VCaP (cell line): Measurements from ENCODE around the gene ROGDI.

Experiments used
- H3K27ac ChIP-seq: fragments of 450-650 bp; 2 replicates; pipeline ENCODE4 v1.5.1; 2017
- TF ChIP-seq, protein P1 (sequence below): fragments of 450-650 bp; conservative IDR thresholded peaks from 2 replicates; pipeline ENCODE4 v1.5.1; 2017; ENCODE audit warnings: mild to moderate bottlenecking, moderate library complexity

ROGDI gene

DNA sequence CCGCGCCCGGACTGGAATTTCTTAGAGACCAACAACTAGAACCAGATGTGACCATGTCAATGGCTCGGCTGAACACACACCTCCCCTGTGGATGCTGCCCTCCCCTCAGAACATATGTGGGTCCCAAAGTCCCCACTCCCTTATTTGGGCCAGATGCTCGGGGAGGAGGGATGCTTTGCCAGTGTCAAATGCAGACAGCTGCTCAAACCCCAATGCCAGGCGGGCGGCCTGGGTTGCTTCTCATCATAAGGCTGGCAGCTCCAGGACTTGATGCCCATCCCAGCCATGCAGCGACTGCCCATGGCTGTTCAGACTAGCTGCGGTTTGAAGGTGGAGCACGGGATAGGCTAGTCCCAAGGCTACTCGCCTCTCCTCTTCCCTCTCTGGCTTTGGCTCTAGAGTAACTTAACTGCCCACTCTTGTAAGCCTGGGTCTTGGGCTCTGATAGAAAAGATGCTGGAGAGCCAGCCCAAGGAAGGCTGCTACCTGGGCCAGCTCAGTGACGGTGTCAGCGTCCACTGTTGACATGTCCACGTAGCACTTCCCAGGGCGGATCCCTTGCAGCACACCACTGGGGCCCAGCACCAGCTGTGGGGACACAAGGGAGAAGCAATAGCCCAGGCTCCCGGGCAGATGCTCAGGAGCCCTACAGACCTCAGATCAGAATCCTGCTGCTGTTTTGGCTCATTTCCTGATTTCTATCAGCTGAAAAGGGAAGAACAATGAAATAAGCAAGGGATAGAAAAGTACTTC, 11.0 kb upstream of the ROGDI start:
- no peak overlapping the region for H3K27ac ChIP-seq
- TF ChIP-seq, protein P1, sequence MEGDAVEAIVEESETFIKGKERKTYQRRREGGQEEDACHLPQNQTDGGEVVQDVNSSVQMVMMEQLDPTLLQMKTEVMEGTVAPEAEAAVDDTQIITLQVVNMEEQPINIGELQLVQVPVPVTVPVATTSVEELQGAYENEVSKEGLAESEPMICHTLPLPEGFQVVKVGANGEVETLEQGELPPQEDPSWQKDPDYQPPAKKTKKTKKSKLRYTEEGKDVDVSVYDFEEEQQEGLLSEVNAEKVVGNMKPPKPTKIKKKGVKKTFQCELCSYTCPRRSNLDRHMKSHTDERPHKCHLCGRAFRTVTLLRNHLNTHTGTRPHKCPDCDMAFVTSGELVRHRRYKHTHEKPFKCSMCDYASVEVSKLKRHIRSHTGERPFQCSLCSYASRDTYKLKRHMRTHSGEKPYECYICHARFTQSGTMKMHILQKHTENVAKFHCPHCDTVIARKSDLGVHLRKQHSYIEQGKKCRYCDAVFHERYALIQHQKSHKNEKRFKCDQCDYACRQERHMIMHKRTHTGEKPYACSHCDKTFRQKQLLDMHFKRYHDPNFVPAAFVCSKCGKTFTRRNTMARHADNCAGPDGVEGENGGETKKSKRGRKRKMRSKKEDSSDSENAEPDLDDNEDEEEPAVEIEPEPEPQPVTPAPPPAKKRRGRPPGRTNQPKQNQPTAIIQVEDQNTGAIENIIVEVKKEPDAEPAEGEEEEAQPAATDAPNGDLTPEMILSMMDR = no peak

DNA sequence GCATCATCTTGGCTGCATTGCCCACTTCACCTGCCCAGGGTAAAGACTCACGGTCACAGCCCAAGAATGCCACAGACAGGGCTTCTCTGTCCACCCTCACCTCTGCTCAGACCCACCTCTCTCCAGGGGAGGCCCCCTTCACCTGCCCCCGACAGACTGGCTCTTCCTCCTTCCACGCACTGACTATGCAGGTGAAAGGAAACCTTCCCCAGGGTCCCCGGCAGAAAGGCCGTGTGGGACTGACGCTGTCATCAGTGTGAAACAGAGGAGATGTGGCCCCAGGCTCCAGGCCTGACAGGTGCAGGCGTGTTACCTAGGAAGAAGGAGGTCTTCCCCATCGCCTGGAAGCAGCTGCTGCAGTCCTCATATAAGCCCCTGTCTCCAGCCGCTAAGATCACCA, 9.3 kb upstream of the ROGDI start:
- TF ChIP-seq, protein P1 = no peak
- H3K27ac ChIP-seq = no peak overlapping the region

DNA sequence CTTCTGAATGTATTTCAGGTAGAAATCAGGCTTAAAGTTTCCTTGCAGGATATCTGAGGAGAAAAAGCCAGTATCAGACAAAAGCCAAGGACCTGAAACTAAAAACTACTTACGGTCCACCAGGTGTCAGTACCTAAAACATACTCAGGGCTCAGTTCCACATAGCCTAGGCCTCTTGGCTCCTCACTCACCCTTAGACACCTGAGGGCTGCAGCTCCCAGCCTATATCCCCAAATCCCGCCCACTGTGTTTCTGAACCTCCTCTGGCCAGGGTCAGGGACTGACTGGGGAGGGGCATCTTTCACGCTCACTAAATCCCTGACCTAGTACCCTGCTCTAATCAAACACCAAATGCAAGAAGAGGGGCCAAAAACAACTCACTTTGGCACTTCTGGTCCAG, 8.8 kb upstream of the ROGDI start:
- TF ChIP-seq, protein P1 = no peak
- no peak overlapping the region for H3K27ac ChIP-seq

DNA sequence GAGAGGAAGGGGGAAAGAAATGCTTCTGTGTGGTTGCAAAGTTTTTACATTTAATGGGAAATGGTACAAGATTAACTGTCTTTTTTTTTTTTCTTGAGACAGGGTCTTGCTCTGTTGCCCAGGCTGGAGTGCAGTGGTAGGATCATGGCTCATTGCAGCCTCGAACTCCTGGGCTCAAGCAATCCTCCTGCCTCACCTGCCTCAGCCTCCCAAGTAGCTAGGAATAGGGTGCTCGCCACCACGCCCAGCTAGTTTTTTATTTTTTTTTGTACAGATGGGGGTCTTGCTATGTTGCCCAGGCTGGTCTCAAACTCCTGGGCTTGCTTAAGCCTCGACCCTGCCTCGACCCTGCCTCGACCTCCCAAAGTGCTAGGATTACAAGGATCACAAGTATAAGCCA, 3.8 kb upstream of the ROGDI start:
- TF ChIP-seq, protein P1 = no peak
- no peak overlapping the region for H3K27ac ChIP-seq

DNA sequence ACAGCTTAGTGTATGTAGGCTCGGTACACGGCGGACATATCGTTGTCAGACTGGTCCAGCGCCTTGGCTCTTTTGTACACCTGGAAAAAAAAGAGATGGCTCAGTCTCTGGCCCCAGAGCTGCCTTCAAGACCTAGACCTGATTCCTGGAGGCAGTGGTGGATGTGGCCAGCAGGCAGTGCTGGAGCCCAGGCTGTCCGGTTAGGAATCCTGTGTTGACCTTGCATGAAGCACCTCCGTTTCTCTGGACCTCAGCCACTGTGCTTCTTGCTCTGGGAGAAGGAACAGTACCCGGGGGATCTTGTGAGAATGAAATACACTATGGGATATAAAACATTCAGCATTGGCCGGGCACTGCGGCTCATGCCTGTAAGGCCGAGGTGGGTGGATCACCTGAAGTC, 2.8 kb upstream of the ROGDI start:
- TF ChIP-seq, protein P1 = no peak
- no peak overlapping the region for H3K27ac ChIP-seq

DNA sequence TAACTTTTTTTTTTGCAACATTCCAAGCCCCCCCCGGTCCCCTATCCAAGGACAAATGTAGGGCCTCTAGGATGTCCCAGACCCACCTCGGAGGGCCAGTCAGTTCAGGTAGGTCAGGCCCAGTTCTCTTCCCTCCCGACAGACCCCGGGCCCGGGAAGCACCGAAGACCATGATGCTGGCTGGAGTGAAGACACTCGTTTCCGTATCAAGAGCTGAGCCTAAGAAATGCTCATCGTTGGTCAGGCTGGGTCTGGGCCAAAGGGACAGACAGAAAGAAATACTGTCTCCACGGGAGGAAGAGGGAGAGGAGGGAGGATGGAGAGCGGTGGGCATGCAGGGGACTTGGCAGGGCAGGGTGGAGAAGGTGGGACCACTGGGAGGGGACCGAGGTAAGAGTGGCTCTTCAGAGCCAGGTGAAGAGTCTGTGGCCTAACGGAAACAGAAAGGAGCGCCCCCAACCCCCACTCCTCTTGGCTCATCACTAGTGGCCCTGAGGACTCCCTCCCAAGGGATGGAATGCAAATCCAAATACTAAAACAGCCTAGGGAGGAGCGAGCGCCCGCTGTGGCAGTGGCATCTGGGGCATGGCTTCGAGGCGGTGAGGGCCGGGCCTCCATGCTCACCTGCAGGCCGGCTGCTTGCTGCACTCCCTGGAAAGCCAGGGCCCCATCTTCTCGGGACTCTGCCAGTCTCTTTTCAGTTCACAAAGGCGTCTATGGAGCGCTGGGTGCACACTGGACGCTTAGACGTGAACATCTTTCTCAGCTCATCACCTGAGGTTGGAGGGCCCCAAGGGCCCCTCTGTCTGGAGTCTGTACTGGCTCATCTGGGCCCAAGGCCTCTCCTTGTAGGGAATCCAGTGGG, 1.7 kb upstream of the ROGDI start:
- H3K27ac ChIP-seq = no peak overlapping the region; the same call in 1 of the 2 replicates
- TF ChIP-seq, protein P1 = no peak

DNA sequence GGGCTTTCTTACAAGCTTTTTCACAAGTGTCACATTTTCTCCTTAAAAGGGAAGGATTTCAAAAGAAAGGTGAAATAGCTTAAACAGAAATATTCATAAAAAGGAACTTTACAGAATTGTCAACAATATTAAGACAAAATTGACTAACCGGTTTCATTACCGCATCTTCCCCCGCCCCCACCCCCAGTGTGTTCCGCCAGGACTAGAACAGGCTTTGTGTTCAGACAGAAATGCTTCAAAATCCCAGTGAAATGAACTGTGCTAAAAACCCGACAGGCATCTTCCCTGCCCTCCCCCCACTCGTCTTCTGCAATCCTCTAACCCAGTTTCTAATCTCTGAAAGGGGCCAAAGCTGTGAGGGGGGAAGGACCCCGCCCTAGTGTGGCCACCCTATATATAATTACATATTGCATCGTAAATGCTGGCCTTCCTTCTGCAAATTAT, 990 bp upstream of the ROGDI start:
- H3K27ac ChIP-seq = peak overlapping the region; percentile 81
- TF ChIP-seq, protein P1 = no peak
